Neural cell (in vitro differentiated cells): ENCODE measurements around the gene SKIC2. TPM values are rescaled to one million over a fixed set of nuclear protein-coding genes. Genes with fewer than 3 reads are reported as not detected.

Source experiments
- H2AFZ ChIP-seq: fragments of 200-600, 300-800 bp; sonication (generic), shearing (Covaris generic); 2 replicates; pipeline ENCODE4 v1.6.0; 2014; ENCODE audit warnings: low read depth, mild to moderate bottlenecking, antibody characterized with exemption, low read length, moderate library complexity
- H3F3A ChIP-seq: fragments of 200-600 bp; shearing (Covaris generic); 2 replicates; pipeline ENCODE4 v1.6.1; 2016; ENCODE audit warnings: mild to moderate bottlenecking, moderate library complexity, mixed read lengths, antibody characterized with exemption, low read length; ENCODE audit not compliant: insufficient read depth, poor library complexity, severe bottlenecking
- H3K27ac ChIP-seq: fragments of 200-600, 300-800 bp; sonication (generic), shearing (Covaris generic); 2 replicates; pipeline ENCODE4 v1.5.1; 2014; ENCODE audit warnings: mild to moderate bottlenecking, low read length, moderate library complexity
- H3K27me3 ChIP-seq: fragments of 300-800, 200-600 bp; sonication (generic), shearing (Covaris generic); 2 replicates; pipeline ENCODE4 v1.6.0; 2014; ENCODE audit warnings: mild to moderate bottlenecking, low read depth, low read length, moderate library complexity; ENCODE audit not compliant: insufficient read depth
- H3K36me3 ChIP-seq: fragments of 300-800, 200-600 bp; sonication (generic), shearing (Covaris generic); 2 replicates; pipeline ENCODE4 v1.5.1; 2014; ENCODE audit warnings: mild to moderate bottlenecking, antibody characterized with exemption, low read length, moderate library complexity; ENCODE audit not compliant: insufficient read depth
- H3K4me2 ChIP-seq: fragments of 300-800, 200-600 bp; sonication (generic), shearing (Covaris generic); 2 replicates; pipeline ENCODE4 v1.6.0; 2014; ENCODE audit warnings: mild to moderate bottlenecking, low read length
- H3K4me3 ChIP-seq: fragments of 300-800, 200-600 bp; sonication (generic), shearing (Covaris generic); 2 replicates; pipeline ENCODE4 v1.5.1; 2014; ENCODE audit warnings: mild to moderate bottlenecking, low read length, moderate library complexity
- H3K79me2 ChIP-seq: fragments of 200-600 bp; shearing (Covaris generic); replicated peaks from 2 replicates; pipeline ENCODE4 v1.6.0; 2014; ENCODE audit warnings: mild to moderate bottlenecking, low read length, moderate library complexity; ENCODE audit not compliant: insufficient read depth
- H3K9ac ChIP-seq: fragments of 300-800, 200-600 bp; sonication (generic), shearing (Covaris generic); 2 replicates; pipeline ENCODE4 v1.6.1; 2016; ENCODE audit warnings: mild to moderate bottlenecking, low read length, mixed read lengths
- H3K9me2 ChIP-seq: fragments of 200-600 bp; shearing (Covaris generic); 2 replicates; pipeline ENCODE4 v1.6.1; 2016; ENCODE audit warnings: mild to moderate bottlenecking, low read length, mixed read lengths; ENCODE audit not compliant: insufficient read depth
- H3K9me3 ChIP-seq: fragments of 200-600, 300-800 bp; sonication (generic), shearing (Covaris generic); 2 replicates; pipeline ENCODE4 v1.6.1; 2016; ENCODE audit warnings: mild to moderate bottlenecking, mixed run types, low read length, moderate library complexity, mixed read lengths
- H4K20me1 ChIP-seq: fragments of 200-600 bp; shearing (Covaris generic); 2 replicates; pipeline ENCODE4 v1.6.1; 2016; ENCODE audit warnings: mild to moderate bottlenecking, mixed run types; ENCODE audit not compliant: insufficient read depth
- CTCF ChIP-seq: fragments of 450-650 bp; IDR thresholded peaks from 2 replicates; pipeline ENCODE4 v1.5.1; 2014; ENCODE audit warnings: antibody characterized with exemption, mild to moderate bottlenecking, moderate library complexity; ENCODE audit not compliant: poor library complexity, severe bottlenecking
- EP300 ChIP-seq: fragments of 450-650 bp; conservative IDR thresholded peaks from 2 replicates; pipeline ENCODE4 v1.6.1; 2014; ENCODE audit warnings: antibody characterized with exemption, mild to moderate bottlenecking, moderate library complexity; ENCODE audit not compliant: poor library complexity, severe bottlenecking
- EZH2 ChIP-seq: fragments of 200-600, 300-800 bp; shearing (Covaris generic), sonication (generic); IDR thresholded peaks from 2 replicates; pipeline ENCODE4 v1.6.1; 2014; ENCODE audit warnings: antibody characterized with exemption, low read length, borderline replicate concordance, mild to moderate bottlenecking; ENCODE audit not compliant: insufficient read depth, poor library complexity, severe bottlenecking
- MXI1 ChIP-seq: fragments of 450-650 bp; conservative IDR thresholded peaks from 2 replicates; pipeline ENCODE4 v1.6.1; 2014; ENCODE audit warnings: antibody characterized with exemption, mild to moderate bottlenecking; ENCODE audit not compliant: poor library complexity, severe bottlenecking
- POLR2AphosphoS5 ChIP-seq: IDR thresholded peaks from 2 replicates; pipeline ENCODE4 v1.6.1; 2012
- RAD21 ChIP-seq: fragments of 450-650 bp; conservative IDR thresholded peaks from 2 replicates; pipeline ENCODE4 v1.6.1; 2014; ENCODE audit warnings: antibody characterized with exemption, mild to moderate bottlenecking, moderate library complexity
- REST ChIP-seq: IDR thresholded peaks from 2 replicates; pipeline ENCODE4 v1.6.1; 2012; ENCODE audit warnings: borderline replicate concordance
- SMC3 ChIP-seq: fragments of 450-650 bp; conservative IDR thresholded peaks from 2 replicates; pipeline ENCODE4 v1.6.1; 2014; ENCODE audit warnings: antibody characterized with exemption, mild to moderate bottlenecking, moderate library complexity; ENCODE audit not compliant: poor library complexity
- TAF1 ChIP-seq: IDR thresholded peaks from 2 replicates; pipeline ENCODE4 v1.6.1; 2012; ENCODE audit warnings: low read depth
- polyA plus RNA-seq: library from polyadenylated mRNA; depleted of rRNA; stranded (reverse); fragments of >200 nt; gene quantifications from 2 replicates; pipeline ENCODE4 v1.2.3, GENCODE V29; 2014

The SKIC2 gene
- polyA plus RNA-seq, 1 donor from 2014 or later, result 48.2 TPM

GRCh38 chr6:31970604-31971271, 11.8 kb downstream of the SKIC2 start:
- H3K9ac ChIP-seq, result peak overlapping the region; percentile 93
- no peaks in the 10 kb centered on the region for H3F3A ChIP-seq
- H3K4me3 ChIP-seq, result peak overlapping the region; percentile 95
- H3K9me2 ChIP-seq, result no peaks in the 10 kb centered on the region
- H3K4me2 ChIP-seq, result peak overlapping the region; percentile 49
- no peaks in the 10 kb centered on the region for H3K9me3 ChIP-seq
- H3K36me3 ChIP-seq, result no peaks in the 10 kb centered on the region
- H3K27me3 ChIP-seq, result no peaks in the 10 kb centered on the region
- H2AFZ ChIP-seq, result no peak overlapping the region
- H3K79me2 ChIP-seq, result peaks cover 22% of the 10 kb centered on the region
- no peaks in the 10 kb centered on the region for H4K20me1 ChIP-seq
- peak overlapping the region; percentile 98 for H3K27ac ChIP-seq
- TF ChIP-seq REST (no peak), EP300 (no peak), TAF1 (no peak), MXI1 (no peak), EZH2 (no peak), SMC3 (no peak), CTCF (no peak), RAD21 (no peak), POLR2AphosphoS5 (no peak)

GRCh38 chr6:31971279-31971992, 12.5 kb downstream of the SKIC2 start:
- TF ChIP-seq REST (no peak), EP300 (no peak), MXI1 (no peak), CTCF (no peak), RAD21 (no peak), EZH2 (no peak), TAF1 (no peak), POLR2AphosphoS5 (no peak), SMC3 (no peak)
- Histone ChIP-seq H2AFZ (peak overlapping the region; percentile 81), H3K9ac (peak overlapping the region; percentile 93), H3K9me2 (no peaks in the 10 kb centered on the region), H3K9me3 (no peaks in the 10 kb centered on the region), H3K4me3 (peak overlapping the region; percentile 95), H3K27me3 (no peaks in the 10 kb centered on the region), H3K27ac (peak overlapping the region; percentile 98), H3K4me2 (peak overlapping the region; percentile 49), H3F3A (no peaks in the 10 kb centered on the region), H4K20me1 (no peaks in the 10 kb centered on the region), H3K79me2 (peaks cover 22% of the 10 kb centered on the region), H3K36me3 (no peaks in the 10 kb centered on the region)
